KG1 (cell line): ENCODE results near the gene RPL10A.

ENCODE experiments used
- DNase-seq: peaks from one replicate; lab custom pipeline; 2025; lab: John Stamatoyannopoulos, UW

RPL10A gene

DNA sequence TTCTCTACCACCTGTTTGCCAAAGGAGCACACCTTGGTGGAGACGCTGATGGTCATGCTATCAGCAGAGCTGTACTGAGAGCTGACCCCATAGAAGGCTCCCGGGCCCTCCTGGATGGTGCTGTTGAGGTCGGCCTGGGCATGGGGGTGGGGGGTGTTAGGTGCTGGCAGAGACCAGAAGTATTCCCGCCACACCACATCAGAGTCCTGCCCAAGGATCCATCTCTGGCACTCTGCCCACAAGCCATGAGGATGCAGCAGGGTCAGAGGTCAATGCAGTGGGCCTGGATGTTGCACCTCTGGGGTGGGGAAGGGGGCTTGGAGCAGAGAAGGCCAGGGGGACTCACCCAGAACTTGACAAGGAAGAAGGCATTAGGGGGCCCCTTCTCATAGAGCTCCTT, 7.4 kb downstream of the RPL10A start:
- no peak for DNase-seq

DNA sequence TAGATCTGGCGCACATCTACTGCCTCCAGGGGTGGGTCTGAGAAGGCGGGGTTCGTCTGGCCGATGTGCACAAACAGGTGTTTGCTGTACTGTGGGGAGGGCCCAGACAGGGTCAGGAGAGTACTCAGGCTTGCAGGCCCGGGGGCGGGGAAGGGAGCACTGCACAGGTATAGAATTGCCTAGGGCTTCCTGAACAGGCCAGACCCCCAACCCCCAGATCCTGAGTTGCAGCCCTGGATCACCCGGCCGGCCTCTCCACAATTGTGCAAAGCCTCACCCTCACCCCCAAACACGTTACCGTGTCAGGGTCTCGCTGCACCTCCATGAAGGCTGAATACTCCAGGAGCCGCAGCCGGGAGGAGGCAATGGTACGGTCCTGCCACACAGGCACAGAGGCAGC, 7.8 kb downstream of the RPL10A start:
- DNase-seq: no peak

DNA sequence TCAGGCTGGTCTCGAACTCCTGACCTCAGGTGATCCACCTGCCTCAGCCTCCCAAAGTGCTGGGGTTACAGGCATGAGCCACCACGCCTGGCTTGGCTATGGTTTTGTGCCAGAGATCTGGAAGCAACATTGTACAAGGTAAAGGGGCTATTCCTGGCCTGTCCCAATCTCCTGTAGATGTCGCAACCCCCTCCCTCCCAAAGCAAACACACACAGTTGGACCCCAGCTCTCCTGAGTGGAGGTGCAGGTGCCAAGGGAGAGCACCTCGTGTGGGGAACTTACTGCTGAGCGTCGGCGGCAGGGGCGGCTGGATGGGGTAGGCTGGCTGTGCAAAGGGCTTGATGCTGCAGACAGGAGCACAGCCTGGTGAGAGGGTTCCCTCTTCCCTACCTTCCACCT, 8.8 kb downstream of the RPL10A start:
- no peak for DNase-seq

DNA sequence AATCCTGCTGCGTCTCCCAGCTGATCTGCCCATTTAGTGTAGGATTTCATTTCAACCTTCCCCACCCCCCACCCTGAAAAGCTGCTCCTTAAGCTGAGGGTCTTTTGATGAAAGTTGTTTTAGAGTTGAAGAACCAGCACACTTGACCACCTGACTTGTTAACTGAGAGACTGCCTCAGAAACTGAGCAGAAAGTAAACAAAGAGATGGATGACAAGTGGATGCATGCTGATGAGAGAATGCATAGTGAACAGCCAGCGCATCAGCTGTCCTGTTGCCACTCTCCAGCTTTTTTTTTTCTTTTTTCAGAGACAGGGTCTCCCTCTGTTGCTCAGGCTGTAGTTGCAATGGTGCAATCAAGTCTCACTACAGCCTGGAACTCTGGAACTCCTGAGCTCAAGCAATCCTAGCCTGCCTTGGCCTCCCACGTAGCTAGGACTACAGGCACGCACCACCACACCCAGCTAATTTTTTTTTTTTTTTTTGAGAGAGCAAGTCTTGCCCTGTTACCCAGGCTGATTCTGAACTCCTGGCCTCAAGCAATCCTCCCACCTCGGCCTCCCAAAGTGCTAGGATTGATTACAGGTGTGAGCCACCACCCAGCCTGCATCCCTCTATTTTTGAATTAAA, 9.5 kb downstream of the RPL10A start:
- no peak for DNase-seq

DNA sequence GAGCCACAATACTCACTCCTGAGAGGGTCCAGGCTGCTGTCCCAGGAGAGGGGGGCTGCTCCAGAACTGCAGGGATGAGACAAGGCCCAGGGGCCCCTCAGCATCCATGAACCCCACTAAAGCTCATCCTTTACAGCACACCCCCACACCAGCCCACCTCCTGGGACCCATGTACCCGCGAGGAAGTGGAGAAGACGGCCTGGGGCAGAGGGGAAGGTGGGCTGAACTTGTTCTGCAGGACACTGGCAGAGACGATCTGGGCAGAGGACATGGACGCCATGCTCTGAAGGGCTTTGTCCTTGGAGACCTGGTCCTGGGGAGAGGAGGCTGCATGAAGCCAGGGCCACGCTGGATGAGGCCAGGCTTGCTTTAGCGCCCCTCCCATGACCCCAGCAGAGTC, 10.1 kb downstream of the RPL10A start:
- no peak for DNase-seq

DNA sequence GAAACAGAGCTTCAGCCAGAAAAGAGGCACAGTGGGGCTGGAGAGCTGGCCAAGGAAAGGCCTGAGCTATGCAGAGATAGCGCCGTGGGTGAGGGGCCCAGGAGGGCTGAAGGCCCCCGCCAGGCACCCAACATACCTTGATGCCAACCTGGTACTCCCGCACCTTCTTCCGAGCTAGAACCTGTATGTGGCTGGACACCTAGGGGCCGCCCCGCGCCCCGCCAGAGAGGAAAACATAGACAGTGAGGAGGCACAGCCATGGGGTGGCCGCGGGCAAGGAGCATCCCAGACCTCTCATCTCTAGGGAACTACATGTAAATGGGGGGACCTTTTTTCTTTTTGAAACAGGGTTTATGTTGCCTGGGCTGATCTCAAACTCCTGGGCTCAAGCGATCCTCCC, 12.0 kb downstream of the RPL10A start:
- DNase-seq: no peak

DNA sequence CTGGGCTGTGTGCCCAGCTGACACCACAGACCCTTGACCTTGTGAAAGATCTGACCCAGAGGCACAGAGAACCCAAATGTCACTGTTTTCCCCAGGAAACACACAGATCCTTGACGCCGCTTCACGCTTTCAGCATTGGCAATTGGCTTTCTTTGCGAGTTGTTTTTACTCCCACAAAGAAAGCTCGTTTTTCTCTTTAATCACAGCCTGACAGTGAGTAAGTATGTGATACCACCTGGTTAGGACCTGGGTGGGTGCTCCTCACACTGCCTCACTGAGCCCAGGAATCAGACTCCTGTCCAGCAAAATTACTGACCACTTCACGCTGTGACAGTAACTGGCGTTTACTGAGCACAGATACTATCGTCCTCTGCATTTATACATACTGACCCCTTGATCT, 13.0 kb downstream of the RPL10A start:
- no peak for DNase-seq

DNA sequence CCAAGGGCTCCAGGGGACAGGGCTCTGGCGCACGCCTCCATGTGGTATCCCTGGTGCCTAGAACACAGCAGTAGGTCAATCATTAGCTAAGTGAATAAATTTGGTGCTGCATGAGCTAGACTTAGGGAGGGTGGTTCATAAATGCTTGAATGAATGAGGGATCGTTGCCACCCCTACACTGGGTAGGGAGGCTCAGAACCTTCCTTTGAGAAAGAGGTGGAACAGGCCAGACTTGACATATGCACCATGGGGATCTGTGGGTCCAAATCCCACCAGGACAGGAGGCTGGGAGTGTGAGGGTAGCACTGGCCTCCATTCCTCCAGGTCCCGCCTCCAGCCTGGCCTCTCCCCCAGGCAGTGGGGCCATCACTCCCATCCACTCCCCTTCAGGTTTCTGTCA, 14.9 kb downstream of the RPL10A start:
- no peak for DNase-seq

DNA sequence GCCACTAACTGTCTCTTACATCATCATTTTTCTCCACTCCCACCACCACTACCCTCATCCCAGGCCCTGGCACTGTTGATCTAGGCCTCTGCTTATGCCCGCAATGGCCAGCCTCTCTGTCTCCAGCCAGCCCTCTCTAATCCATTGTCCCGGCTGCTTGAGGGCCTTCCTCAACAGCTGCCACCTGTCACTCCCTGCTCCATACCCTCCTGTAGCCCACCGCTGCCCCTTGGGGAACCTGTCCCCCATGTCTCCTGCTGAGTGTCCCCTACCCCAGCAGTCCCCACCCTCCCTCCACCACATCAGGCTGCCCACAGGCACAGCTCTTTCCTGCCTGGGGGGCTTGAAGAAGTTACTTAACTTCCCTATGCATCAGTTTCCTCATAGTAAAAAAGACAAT, 15.3 kb downstream of the RPL10A start:
- no peak for DNase-seq

DNA sequence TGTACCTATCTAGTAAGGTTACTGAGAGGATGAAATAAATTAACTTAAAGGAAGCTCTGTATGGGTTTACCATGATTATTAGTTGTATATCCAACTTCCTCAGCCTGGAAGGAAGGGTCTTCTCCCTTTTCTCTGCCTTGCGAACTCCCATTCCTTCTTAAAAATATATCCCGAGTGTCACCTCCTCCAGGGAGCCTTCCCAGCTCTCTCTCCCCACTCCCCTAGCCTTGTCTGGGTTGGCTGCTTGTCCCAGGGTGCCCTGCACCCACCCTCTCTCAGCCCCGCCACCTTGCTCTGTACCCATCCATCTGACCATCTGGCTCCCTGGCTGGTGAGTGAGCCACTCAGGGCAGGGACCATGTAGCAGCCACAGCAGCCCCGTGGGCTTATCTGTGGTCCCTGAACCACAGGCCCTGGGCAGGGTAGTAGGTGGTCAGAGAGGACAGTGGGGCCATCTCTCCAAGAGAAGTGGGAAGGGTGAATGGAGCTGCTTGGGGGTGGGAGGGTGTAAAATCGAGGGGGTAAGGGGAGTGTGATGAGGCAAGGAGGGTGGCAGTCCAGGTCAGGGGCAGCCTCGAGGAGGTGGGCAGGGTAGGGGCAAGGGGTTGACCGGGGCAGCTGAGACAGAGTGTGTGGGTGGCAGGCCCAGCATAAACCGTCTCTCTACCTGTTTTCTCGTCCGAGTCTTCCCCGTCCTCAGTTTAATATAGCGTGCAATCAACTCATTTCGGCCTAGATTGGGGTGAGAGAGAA, 15.9 kb downstream of the RPL10A start:
- no peak for DNase-seq

DNA sequence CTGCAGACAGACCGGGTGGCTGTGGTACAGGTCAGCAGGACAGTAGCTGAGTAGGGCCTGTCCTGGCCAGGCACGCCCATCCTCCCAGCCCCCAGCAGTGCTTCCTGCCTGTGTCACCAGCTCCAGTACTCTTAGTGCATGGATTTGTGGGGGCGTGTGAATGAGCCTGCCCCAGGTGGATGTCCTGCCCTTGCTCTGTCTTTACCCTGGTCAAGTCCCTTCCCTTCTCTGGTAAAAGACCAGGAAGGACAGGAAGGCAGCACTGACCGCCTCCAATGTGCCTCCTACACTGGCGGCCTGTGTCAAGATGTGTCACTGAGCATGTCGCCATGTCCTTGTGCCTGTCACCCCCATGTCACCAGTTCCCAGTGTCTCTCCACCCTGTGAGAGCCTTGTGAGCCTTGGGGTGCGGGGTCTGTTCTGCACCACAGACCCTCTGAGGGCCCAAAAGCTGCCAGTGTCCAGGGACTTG, 16.8 kb downstream of the RPL10A start:
- DNase-seq: no peak

DNA sequence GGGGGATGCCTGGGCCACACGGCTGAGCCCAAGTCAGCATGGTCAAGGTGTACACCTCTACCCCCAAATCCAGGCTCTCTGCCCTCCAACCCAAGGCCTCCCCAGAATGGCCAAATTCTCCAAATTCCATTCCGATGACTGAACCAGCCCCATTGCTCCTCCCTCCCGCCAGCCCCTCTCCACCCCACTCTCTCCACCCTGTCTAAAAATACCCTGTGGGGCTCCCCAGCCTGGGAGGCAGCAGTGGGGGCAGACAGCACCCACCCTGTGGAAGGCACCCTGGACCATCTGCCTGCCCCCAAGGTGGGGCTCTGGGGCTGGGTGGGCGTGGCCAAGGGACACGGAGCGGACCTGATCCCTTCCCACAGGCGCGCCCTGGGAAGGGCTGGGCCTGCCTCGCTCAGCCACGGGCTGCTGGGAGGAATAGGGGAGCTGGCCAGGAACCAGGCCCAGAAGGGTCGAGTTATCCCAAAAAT, 17.2 kb downstream of the RPL10A start:
- DNase-seq: no peak

DNA sequence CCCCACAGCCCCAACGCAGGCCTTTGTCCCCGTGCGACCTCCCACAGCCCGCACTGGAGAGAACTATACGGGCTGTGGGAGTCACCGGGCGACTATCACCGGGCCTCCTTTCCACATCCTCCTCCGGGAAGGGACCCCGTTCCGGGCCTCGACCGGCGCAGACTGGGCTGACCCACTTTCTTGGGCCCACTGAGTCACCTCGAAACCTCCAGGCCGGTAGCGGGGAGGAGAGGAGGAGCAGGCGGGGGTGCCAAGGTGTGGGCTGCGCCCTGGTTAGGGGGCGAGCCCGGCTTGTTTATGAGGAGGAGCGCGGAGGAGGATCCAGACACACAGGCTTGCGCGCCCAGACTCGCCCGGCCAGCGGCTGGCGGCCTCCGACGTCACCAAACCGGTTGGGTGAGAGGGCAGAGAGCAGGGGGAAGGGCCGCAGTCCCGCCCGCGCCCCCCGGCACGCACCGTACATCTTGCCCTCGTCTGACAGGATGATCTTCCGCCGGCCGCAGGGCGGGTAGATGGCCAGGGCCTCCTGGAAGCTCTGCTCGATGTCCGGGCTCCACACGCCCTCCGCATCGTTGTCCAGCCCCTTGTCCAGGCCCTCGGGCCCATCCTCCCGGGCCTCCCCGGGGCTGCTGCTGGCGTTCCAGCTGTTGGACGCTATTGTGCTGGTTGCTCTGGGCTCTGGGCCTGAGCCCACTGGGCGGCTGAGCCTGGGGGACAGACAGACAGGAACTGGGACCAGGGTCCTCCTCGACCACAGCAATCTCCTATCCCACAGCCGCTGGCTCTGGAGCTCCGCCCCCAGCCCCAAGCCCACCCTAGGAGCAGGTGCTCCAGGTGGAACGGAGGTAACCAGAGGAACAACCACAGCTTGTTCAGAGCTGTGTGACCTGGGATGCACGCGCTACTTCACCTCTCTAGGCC, 18.1 kb downstream of the RPL10A start:
- DNase-seq: no peak

DNA sequence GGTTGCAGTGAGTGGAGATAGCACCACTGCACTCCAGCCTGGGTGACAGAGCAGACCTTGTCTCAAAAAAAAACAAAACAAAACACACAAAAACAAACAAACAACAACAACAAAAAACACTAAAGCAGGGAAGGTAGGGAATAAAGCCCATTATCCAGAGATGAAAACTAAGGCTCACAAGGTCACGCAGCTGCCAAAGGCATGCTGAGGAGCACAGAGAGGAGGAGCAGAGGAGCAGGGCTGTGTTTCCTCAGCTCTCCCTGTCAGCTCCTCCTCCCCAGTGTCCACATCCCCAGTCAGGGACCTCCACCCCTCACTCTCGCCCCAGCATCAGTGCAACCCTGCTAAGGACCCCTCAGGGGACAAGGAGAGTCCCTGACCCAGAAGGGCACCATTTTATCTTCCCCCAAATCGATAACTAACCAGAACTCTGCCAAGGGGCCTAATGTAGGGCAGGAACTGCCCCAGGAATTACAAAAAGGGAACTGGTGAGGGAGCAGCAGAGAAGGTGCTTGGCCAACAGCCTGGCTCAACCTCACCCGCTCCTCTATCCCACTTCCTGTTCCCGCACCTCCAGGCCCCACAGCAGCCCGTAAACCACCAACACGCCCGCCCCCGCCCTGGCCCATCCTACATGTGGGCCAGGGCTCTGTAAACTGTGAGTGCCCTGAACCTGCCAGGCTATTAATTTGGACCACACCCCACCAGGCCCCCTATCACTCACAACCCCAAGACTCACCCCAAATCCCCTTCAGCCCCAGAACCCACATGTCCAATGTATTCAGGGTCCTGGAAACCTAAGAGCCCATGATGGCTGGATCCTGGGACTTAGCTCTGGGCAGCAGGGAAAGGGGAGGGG, 19.7 kb downstream of the RPL10A start:
- no peak for DNase-seq

DNA sequence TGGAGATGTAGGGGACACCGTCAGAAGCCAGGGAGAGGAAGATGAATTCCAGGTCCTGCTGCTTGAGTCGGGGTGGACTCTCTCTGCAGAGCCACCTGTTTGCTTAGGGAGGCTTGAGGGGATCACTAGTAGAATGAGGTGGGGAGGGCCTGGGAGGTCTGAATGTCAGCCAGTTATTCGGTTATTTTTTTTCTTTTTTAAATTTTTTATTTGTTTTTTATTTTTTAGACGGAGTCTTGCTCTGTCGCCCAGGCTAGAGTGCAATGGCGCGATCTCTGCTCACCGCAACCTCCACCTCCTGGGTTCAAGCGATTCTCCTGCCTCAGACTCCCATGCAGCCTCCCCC, 20.3 kb downstream of the RPL10A start:
- DNase-seq: no peak

DNA sequence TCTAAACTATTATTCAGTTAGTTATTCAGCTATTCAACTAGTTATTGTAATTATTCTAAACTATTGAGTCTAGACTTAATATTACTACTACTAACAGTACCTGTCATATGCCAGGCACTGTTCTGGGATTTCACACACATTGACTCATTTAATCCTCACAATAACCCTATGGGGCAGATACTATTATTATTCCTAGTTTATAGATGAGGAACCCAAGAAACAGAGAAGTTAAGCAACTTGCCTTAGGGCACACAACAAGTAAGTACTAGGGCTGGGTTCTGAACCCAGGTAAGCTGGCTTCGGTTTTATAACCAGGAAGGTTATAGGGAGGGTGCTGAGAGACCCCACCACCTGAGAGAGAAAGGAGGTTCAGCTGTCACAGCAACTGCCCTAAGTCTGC, 20.9 kb downstream of the RPL10A start:
- no peak for DNase-seq

DNA sequence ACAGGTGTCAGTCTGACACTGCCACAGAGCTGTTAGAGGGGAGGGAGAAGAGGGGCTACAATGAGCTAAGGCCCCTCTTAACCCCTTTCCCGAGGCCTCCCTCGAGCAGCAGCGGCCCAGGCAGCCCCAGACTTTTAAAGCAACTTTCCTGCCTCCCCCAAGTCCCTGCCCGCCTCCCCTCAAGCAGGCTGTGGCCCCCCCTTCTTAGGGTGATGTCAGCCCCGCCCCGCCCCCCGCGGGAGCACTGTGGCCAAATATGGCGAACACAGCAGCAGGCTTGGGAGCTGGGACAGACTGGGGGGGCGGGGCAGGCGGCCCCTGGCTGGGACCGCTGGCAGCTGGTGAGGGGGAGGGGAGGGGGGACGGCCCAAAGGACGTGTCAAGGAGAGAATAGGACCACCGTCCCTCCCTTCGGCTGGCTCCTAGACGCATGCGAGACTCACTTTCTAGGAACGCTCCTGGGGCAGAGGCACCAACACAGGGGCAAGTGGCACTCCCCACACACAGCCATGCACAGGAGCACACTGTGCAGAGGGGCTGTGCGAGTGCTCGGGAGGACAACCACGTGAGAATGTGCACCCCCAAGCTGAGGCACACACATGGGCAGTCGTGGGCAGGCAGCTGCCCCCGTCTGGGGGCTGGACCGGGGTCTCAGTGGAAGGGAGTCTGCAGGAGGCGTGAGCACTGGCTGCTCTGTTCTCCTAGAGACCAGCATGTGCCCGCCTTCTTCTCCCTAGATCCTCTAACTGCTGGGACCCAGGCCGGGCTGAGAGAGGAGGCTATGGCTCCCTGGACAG, 22.0 kb downstream of the RPL10A start:
- DNase-seq: no peak

DNA sequence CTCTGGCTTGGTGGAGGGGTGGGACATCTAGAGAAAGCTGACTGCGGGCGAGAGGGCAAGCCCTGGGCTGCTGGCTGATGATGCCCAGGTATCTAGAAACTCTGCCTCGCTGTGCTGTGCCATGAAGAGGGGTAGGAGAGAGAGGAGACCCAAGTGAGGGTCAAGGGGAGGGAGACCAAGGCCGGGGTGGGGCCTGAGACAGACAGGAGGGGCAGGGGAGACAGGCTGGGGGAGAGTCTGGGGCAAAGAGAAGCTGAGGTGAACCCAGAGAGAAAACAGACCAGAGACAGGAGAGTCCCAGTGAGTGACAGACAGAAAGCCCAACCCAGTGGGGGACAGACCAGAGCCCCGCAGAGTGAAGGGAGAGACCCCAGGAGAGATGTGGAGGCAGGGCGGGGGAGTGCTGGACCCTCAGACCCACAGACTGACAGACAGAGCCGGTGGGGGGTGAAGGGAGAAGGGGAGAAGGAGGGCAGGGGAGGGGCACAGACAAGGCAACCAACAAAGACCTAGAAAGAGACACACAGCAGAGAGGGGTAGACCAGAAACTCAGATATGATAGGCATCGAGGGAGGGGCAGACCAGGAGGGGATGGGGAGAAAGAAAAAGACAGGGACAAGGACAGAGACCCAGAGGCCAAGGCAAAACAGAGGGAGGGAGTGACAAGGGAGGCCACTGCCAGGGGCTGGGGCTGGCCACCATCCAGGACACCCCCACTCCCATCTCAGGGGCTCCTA, 22.8 kb downstream of the RPL10A start:
- no peak for DNase-seq

DNA sequence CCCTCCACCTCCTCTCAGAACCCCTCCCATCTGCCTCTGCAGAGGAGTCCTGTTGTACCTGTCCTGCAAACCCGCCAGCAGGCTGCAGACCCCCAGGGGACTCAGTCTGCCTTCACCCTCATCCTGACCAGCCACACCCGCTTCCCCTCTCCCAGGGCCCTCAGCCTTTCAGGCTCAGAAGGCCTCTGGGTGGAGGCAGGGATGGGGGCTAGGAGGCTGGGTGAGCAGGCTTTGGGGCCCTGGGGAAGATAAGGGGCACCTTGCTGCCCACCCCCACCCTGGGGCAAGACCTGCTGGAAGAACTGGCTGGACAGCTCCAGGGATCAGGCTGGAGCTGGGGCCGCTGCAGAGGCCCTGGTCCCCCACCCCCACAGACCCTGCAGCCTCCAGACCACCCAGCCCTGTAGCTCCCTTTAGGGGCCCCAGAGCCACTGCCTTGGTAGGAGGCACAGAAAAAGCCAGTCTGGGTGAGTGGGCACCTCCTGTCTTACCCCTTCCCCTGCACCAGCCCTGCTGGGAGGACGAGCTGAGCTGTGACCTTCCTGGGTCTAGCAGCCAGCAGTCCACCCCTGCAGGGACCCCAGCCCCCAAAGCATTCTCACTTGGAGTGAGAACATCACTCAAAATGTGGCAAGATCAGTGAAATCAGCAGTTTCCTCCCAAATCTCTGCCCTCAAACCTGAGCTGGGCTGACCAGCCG, 23.5 kb downstream of the RPL10A start:
- no peak for DNase-seq
